Stomach (tissue), 8 donors: ENCODE data around the gene ORAI1. TPM values are rescaled to one million over a fixed set of nuclear protein-coding genes. Genes with fewer than 3 reads are reported as not detected.

Experiments
- polyA plus RNA-seq, 3 donors: library from polyadenylated mRNA; stranded (reverse); fragments of 200-250 nt; gene quantifications; one replicate each; pipeline ENCODE4 v1.2.3, GENCODE V29; 2013
- small RNA-seq, 4 donors: library from RNA; depleted of rRNA; stranded (forward); fragments of <200 nt; gene quantifications; one replicate each; pipeline ENCODE3, GENCODE V24; 2016
- total RNA-seq, 5 donors: library from RNA; depleted of rRNA; stranded (reverse); fragments of >200 nt; gene quantifications; one replicate each; pipeline versions ENCODE4 v1.1.0 to v1.2.3, GENCODE V29; 2014 to 2016
- donor health status: healthy with polysubstance abuse.
- donor health status: Bipolar disorder and iron deficiency.
- donor health status: healthy.

The ORAI1 gene
- total and polyA plus RNA-seq, 8 donors = 0.45 to 37.9 (median 8.6) TPM

Small RNA genes lying within 50 kb of the gene (small RNA-seq; reads per million reads assigned to genes)
- 0 reads per million in 4 donors for gene RNU6-1004P

Other genes with a start within 250 kb of the ORAI1 start
- gene RNF34, start 226.4 kb upstream of the ORAI1 start, total RNA-seq = 100 to 1,000 TPM in 1 of 5 donors, 10 to 100 TPM in 3, 1 to 10 TPM in 1; 9.8 to 258 (median 50.2) TPM
- 10 to 100 TPM; 16.5 to 20.8 (median 20.2) TPM for gene RNF34, start 226.4 kb upstream of the ORAI1 start, polyA plus RNA-seq
- gene KDM2B, start 45.5 kb upstream of the ORAI1 start, total RNA-seq = 10 to 100 TPM in 4 of 5 donors, 1 to 10 TPM in 1; 5.8 to 72.8 (median 17.1) TPM
- 1 to 10 TPM; 7.8 to 9.0 (median 8.0) TPM for gene KDM2B, start 45.5 kb upstream of the ORAI1 start, polyA plus RNA-seq
- gene MORN3, start 43.1 kb downstream of the ORAI1 start, total RNA-seq = under 1 TPM in 2 of 5 donors, not detected in 3; under 0.01 to 0.55 TPM
- gene MORN3, start 43.1 kb downstream of the ORAI1 start, polyA plus RNA-seq = under 1 TPM; 0.20 to 0.87 (median 0.46) TPM
- 10 to 100 TPM in 1 of 5 donors, 1 to 10 TPM in 3, under 1 TPM in 1; 0.58 to 11.6 (median 8.3) TPM for gene TMEM120B, start 86.2 kb downstream of the ORAI1 start, total RNA-seq
- gene TMEM120B, start 86.2 kb downstream of the ORAI1 start, polyA plus RNA-seq = 1 to 10 TPM; 2.6 to 4.4 (median 3.1) TPM
- 100 to 1,000 TPM in 1 of 5 donors, 10 to 100 TPM in 3, 1 to 10 TPM in 1; 8.0 to 105 (median 29.5) TPM for gene RHOF, start 167.2 kb downstream of the ORAI1 start, total RNA-seq
- gene RHOF, start 167.2 kb downstream of the ORAI1 start, polyA plus RNA-seq = 10 to 100 TPM in 2 of 3 donors, 1 to 10 TPM in 1; 3.2 to 36.4 (median 13.6) TPM
- 10 to 100 TPM in 3 of 5 donors, 1 to 10 TPM in 2; 7.2 to 27.5 (median 11.7) TPM for gene SETD1B, start 177.5 kb downstream of the ORAI1 start, total RNA-seq
- gene SETD1B, start 177.5 kb downstream of the ORAI1 start, polyA plus RNA-seq = 1 to 10 TPM; 3.2 to 5.4 (median 5.3) TPM
- under 1 TPM in 1 of 5 donors, not detected in 4; 0.73 TPM for gene HPD, start 232.3 kb downstream of the ORAI1 start, total RNA-seq
- 1 to 10 TPM in 1 of 3 donors, under 1 TPM in 1, not detected in 1; 0.40 to 3.1 TPM for gene HPD, start 232.3 kb downstream of the ORAI1 start, polyA plus RNA-seq